Fibroblast of skin of left quadriceps (primary cell): ENCODE measurements around the gene HK2.
"Not testable (repeated sequence)": the region's sequence is repeated elsewhere in the genome, so short reads cannot be mapped to it uniquely, and the experiment has no call there.

ENCODE experiments used
- DNase-seq, 2 experiments: peaks; one replicate each; pipeline ENCODE4 v3.0.0-alpha.2; 2013; ENCODE audit warnings: low read depth in 2 of 2

HK2 gene

GRCh38 chr2:74834792-74835755, 1.1 kb downstream of the HK2 start:
- no peak for DNase-seq

DNA sequence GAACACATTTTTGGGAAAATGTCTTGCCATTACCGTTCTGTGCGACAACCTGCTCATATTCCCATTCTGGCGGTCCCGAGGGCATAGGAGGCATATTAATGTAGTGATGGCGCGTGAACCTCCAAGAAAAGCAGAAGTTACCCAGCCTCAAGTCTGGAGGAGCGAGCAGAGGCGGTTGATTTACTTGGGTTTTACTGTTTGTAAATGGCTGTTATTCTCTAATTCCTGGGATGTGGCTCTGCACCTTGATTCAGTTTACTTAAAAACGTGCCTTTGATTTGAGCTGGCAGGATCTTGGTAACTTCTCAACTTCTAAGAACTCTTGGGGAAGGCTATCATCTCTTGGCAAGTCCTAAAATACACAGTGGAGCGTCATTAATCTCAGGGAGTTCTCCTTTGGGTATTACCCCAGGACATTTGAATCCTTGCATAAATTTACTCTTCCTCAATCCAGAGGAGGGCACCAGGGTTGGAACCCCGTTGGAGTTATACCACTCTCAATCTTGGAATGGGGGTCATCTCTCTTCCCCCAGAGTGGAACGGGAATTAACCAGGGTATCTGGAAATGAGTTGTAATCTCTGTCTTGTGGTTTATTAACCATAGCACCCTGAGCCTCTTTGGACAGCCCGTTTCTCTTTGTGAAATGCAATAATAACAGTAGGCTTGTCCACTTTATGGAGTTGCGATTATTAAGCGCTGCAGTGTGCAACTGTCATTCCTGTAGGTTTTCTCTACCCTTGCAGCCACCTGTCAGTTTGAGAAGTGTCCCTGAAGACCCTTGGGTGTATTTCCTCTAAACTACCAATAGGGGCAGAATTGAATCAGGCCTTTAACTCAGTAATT, 2.1 kb downstream of the HK2 start:
- no peak for DNase-seq

DNA sequence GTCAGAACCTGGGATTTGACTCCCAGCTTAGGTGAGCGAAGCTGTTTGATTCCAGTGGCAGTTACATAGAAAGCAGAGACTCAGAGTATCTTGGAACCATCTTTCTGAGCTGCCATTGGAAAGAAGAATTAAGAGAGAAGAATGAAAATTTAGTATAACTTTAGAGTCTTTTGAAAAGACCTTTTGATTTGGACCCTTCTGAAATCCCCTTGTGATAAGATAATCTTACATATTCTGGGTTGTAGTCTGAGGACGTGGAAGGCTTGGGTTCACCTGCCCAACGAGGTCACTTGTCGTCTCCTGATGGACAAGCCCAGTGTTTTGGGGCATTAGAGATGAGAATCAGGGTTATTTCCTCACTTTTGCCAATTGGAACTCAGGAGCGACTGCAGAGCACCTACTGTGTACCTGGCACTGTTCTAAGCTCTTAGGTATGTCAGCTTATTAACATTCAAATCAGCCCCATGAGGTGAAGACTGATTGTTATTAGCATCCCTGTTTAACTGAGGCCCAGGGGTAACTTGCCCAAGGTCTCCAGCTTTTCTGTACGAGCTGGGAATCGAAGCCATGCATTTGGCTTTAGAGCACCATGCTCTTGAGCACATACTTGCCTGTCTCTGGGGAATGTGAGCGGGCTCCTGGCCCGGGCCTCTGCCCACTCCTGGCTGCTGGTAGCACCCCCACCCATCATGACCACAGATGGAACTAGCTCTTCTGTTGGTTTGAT, 2.9 kb downstream of the HK2 start:
- no peak for DNase-seq

DNA sequence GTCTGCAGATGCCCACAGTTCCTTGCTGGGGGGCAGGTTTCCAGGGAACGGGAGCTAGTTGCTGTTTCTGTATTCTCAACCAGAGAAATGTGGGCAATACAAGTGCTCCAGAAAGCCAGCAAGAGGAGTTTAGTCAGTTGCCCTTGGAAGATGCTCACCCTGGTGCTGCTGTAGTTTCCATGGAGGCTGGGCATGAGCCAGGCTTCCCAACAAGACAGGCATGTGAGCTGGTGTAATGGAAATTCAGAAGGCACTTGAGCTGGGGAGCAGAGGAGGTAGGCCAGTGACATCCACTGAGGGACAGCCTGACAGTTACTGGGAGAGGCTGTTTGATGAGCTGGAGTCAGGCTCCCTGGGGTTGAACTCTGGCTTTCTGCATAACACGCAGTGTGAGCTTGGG, 7.7 kb downstream of the HK2 start:
- DNase-seq, result no peak

- DNase-seq, result no peak
These were observed 9.5 kb downstream of the HK2 start for GRCh38 chr2:74843433-74843832.

- DNase-seq, result peak; percentile 44 to 46
These were observed 10.0 kb downstream of the HK2 start for GRCh38 chr2:74843899-74844298.

- no peak for DNase-seq
These were observed 10.8 kb downstream of the HK2 start for GRCh38 chr2:74844752-74845151.

GRCh38 chr2:74845217-74845751, 11.4 kb downstream of the HK2 start:
- DNase-seq, result peak in 1 of 2 experiments; percentile 50

- no peak for DNase-seq
These were observed 12.1 kb downstream of the HK2 start for GRCh38 chr2:74845991-74846390.

DNA sequence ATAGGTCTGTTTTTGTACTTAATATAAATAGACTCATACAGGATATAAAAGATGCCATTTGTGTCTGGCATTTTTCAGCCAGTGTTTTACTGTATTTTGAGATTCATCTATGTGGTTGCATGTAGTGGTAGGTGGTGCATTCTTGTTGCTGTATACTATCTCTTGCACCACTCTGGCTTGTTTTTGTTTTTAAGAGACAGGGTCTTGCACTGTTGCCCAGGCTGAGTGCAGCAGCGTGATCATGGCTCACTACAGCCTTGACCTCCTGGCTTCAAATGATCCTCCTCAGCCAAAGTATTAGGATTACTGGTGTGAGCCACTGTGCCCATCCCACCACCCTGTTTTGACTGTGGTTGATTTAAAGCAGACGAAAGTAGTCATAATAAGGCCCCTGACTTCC, 12.6 kb downstream of the HK2 start:
- no peak for DNase-seq

- no peak for DNase-seq
These were observed 13.3 kb downstream of the HK2 start for GRCh38 chr2:74847070-74847858.

- no peak for DNase-seq
These were observed 15.4 kb downstream of the HK2 start for GRCh38 chr2:74849228-74849892.

DNA sequence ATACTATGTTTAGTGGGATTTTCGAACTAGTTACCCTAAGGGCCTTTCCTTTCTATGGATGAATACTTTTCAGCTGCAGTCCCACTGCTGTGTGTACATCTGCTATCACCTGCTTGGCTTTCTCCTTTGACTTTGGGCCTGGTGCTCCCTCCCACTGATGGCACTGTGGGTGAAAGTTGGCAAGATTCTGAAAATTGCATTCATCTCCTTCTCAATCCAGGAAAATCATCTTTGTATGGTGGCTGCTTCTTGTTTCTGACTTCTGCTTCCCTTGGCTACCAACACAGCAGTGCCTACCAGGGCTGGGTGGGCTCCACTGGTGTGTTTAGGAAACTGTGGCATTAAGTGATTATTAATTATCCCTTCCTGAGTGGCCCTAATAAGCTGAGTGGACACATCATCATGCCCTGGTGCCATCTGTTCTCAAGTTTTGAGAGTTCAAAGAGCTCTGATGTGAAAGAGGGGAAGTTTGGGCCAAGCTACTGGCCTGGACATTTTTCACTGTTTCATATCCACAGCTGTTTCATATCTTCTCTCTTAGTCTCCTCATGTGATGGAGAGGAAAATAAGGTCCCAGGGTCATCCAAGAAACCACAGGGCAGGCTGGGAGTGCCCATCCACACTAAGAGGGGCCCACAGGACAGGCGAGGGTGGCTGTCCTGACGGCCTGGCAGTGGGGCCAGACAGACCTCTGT, 16.7 kb downstream of the HK2 start:
- no peak for DNase-seq

GRCh38 chr2:74851191-74851566, 17.3 kb downstream of the HK2 start:
- DNase-seq, result no peak

- not testable (repeated sequence) for DNase-seq
These were observed 19.4 kb downstream of the HK2 start for GRCh38 chr2:74853360-74853759.

DNA sequence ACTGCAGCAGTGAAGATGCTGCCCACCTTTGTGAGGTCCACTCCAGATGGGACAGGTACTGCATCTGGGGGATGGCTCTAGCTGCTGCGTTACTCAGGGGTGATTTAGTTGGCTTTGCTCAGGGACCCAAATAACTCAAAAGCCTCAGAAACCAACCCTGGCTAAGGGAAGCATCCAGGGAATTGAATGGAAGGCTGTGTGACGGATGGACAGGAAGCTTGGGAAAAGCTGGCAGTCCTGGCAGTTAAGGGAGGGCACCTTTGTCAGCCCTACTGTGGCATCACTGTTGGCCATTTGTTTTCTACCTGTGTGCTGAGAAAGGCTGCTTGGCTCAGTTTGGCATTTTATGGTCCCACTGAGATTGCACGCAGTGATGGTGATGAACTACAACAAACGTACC, 20.5 kb downstream of the HK2 start:
- no peak for DNase-seq

DNA sequence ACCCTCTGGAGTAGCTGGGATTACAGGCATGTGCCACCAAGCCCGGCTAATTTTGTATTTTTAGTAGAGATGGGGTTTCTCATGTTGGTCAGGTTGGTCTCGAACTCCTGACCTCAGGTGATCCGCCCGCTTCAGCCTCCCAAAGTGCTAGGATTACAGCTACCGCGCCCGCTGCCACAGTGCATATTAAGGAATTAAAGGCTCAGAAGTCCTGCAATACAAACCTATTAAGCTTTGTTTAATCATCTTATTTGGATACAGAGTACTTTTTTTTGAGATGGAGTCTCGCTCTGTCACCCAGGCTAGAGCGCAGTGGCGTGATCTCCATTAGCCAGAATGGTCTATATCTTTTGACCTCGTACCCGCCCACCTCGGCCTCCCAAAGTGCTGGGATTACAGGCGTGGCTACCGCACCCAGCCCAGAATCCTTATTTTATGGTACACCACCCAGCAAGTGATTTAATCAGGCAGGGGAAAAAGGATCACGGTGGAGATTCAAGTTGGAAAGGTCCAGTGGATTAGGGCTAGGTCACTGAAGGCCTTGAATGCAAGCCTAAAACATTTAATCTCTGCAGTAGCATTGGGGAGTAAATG, 21.3 kb downstream of the HK2 start:
- not testable (repeated sequence) for DNase-seq

DNA sequence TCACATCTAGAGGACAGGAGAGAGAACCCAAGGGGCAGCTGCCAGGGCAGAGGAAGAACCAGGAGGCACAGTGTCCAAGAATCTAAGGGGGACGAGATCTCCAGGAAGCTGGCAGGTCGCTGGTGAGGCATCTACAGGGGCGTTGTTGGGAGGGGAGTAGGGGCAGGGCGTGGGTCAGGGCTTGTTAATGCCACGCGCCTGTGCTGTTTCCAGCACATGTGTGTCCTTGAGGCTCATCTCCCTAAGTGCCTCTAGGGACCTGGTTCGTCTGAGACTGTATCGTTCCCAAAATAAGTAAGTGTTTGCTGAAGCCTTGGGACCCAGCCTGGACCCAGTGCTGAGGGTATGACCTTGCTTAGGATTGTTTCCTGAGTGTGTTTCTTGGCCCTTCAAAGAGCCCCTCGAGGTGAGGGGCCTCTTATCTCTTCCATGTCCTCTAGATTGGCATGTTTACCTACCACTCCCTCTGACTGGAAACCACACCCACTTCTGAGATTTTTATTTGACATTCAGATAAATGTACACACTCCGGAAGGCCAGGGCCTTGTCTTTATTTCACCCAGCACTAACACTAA, 22.2 kb downstream of the HK2 start:
- no peak for DNase-seq

- DNase-seq, result no peak
These were observed 22.7 kb downstream of the HK2 start for GRCh38 chr2:74856599-74856998.
